ENCODE data around the gene INTS4.
"Not testable (repeated sequence)": the region's sequence is repeated elsewhere in the genome, so short reads cannot be mapped to it uniquely, and the experiment has no call there.

INTS4 gene

GRCh38 chr11:78023426-78023825, 29.0 kb upstream of the INTS4 start:
- DNase-seq = no peak

GRCh38 chr11:78022397-78023396, 28.2 kb upstream of the INTS4 start, which contains the start of gene KCTD14:
Gene KCTD14, minus strand, starts transcription at chr11:78023276. Its CDS starts 27 bp downstream, at chr11:78023249.
- no peak for DNase-seq

- no peak for DNase-seq
Observed at GRCh38 chr11:78021611-78022010, 27.1 kb upstream of the INTS4 start.

GRCh38 chr11:78020246-78020645, 25.8 kb upstream of the INTS4 start:
- DNase-seq = no peak

GRCh38 chr11:78019808-78020207, 25.3 kb upstream of the INTS4 start:
- DNase-seq = no peak

- DNase-seq = no peak
Observed at GRCh38 chr11:78015878-78016277, 21.4 kb upstream of the INTS4 start.

GRCh38 chr11:78014937-78015520, 20.6 kb upstream of the INTS4 start:
- not testable (repeated sequence) for DNase-seq

- DNase-seq = no peak
Observed at GRCh38 chr11:78011301-78011700, 16.8 kb upstream of the INTS4 start.

GRCh38 chr11:78010755-78011154, 16.3 kb upstream of the INTS4 start:
- DNase-seq = no peak

- no peak for DNase-seq
Observed at GRCh38 chr11:78010304-78010703, 15.8 kb upstream of the INTS4 start.

GRCh38 chr11:78009062-78009461, 14.6 kb upstream of the INTS4 start:
- DNase-seq = no peak

GRCh38 chr11:78000193-78000592, 5.7 kb upstream of the INTS4 start:
- no peak for DNase-seq

- DNase-seq = no peak
Observed at GRCh38 chr11:77999446-78000030, 5.1 kb upstream of the INTS4 start.

GRCh38 chr11:77993902-77994301, 566 bp downstream of the INTS4 start:
- DNase-seq = no peak

GRCh38 chr11:77990981-77991380, 3.5 kb downstream of the INTS4 start:
- no peak for DNase-seq

- DNase-seq = not testable (repeated sequence)
Observed at GRCh38 chr11:77986456-77986855, 8.0 kb downstream of the INTS4 start.

- DNase-seq = no peak
Observed at GRCh38 chr11:77981346-77981947, 13.0 kb downstream of the INTS4 start.

- no peak for DNase-seq
Observed at GRCh38 chr11:77968337-77968736, 26.1 kb downstream of the INTS4 start.

GRCh38 chr11:77967753-77968152, 26.7 kb downstream of the INTS4 start:
- DNase-seq = no peak

GRCh38 chr11:77967121-77967520, 27.3 kb downstream of the INTS4 start:
- no peak for DNase-seq

- DNase-seq = no peak
Observed at GRCh38 chr11:77966338-77966737, 28.1 kb downstream of the INTS4 start.

- no peak for DNase-seq
Observed at GRCh38 chr11:77959434-77959833, 35.0 kb downstream of the INTS4 start.

GRCh38 chr11:77958583-77959177, 35.8 kb downstream of the INTS4 start:
- not testable (repeated sequence) for DNase-seq
